ENCODE data around the gene MFSD2A. TPM values are rescaled to one million over a fixed set of nuclear protein-coding genes. Genes with fewer than 3 reads are reported as not detected.

MFSD2A gene
- total RNA-seq, 1 experiment from 2014 or later, result 2.2 TPM

DNA sequence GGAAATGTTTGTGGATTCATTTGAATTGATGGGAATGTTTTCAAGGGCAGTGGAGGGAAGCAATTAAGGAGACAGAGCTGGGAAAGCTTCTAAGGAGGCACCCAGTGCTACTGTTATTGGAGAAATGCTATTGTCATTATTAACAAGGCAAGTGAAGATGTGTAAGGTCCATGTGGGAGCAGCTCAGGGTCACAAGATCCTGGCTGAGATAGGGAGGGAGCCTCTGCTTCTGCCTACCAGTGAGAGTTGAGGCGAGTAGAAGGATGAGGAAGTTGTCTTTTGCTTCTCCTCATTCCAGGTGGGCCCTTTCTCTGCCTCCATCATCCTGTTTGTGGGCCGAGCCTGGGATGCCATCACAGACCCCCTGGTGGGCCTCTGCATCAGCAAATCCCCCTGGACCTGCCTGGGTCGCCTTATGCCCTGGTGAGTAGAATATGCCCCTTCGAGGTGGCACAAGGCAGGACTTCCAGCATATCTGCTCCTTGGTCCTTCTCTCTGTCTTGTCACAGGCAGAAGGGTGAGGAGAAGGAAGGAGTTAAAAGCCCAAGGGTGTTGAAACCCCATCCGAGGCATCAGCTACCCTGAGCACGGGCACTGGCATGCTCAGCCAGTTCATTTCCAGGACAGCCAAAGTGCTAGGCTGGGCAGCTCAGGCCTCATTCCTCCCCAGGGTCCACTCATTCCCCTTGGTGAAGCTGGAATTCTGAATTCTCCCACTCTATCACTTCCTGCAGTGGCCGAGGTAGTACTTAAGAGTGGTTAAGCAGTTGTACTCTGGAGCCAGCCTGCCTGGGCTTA, 3.7 kb downstream of the MFSD2A start:
- Mint-ChIP-seq H3K4me1 (ENCODE audit: low read depth, unreplicated experiment) (no peaks in the 10 kb centered on the region), H3K36me3 (ENCODE audit: insufficient read depth, unreplicated experiment) (no peaks in the 10 kb centered on the region), H3K9me3 (ENCODE audit: unreplicated experiment) (no peaks in the 10 kb centered on the region), H3K27me3 (ENCODE audit: insufficient read depth, unreplicated experiment) (no peaks in the 10 kb centered on the region), H3K4me3 (ENCODE audit: unreplicated experiment) (no peak overlapping the region), H3K27ac (ENCODE audit: unreplicated experiment) (no peak overlapping the region)
- no peak overlapping the region for H3K4me3 ChIP-seq (ENCODE audit: low read depth, low read length)
- no peaks in the 10 kb centered on the region for H3K27me3 ChIP-seq (replicated peaks; ENCODE audit: control insufficient read depth, insufficient read depth, low read length)
- TF ChIP-seq, protein P1, sequence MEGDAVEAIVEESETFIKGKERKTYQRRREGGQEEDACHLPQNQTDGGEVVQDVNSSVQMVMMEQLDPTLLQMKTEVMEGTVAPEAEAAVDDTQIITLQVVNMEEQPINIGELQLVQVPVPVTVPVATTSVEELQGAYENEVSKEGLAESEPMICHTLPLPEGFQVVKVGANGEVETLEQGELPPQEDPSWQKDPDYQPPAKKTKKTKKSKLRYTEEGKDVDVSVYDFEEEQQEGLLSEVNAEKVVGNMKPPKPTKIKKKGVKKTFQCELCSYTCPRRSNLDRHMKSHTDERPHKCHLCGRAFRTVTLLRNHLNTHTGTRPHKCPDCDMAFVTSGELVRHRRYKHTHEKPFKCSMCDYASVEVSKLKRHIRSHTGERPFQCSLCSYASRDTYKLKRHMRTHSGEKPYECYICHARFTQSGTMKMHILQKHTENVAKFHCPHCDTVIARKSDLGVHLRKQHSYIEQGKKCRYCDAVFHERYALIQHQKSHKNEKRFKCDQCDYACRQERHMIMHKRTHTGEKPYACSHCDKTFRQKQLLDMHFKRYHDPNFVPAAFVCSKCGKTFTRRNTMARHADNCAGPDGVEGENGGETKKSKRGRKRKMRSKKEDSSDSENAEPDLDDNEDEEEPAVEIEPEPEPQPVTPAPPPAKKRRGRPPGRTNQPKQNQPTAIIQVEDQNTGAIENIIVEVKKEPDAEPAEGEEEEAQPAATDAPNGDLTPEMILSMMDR (IDR thresholded peaks at IDR 0.05; ENCODE audit: insufficient read depth in 1 of 2, low read depth in 1 of 2, low read length in 1 of 2, severe bottlenecking in 1 of 2, unreplicated experiment in 1 of 2), result no peak
- POLR2A ChIA-PET, result no interaction called here
- H3K36me3 ChIP-seq (ENCODE audit: control insufficient read depth, insufficient read depth, low read length), result no peaks in the 10 kb centered on the region
- H3K4me1 ChIP-seq, result no peaks in the 10 kb centered on the region
- intact Hi-C loops (cut with micrococcal nuclease; ENCODE audit: unreplicated experiment), result no loop called here
- H3K9me3 ChIP-seq, result no peaks in the 10 kb centered on the region
- DNase-seq, result no peak
- CTCF ChIA-PET, result no interaction called here
- BruUV-seq (replicated peaks), result no TSS peak

DNA sequence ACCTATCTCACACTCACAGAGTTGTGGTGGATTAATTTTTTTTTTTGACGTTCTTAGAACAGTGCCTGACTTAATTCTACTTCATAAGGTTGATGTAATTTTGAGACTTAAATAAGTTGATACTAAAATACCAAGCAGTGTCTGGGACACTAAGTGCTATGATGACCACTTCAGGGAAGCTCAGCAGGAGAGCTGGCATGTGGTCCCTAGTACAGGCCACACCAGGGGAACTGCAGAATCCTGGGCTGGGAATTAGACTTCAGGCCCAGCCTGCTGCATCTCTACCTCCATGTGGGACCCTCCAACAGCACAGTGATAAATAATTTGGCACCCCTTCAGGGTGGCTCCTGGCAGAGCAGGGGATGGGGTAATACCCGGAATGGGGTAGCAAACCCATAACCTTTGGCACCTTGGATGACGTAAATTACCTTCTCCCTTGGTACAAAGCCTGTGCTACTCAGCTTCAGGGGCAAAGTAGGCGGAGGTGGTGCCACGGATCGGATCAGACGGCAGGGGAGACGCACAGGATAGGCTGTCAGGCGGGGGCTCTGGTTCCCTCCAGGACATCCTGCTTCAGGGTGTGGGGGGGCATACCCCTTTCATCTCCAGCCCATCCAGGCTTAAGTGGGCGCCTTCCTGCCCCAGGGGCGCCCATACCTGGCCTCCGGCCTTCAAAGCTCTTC, 4.8 kb downstream of the MFSD2A start:
- no peaks in the 10 kb centered on the region for H3K27me3 ChIP-seq (replicated peaks; ENCODE audit: control insufficient read depth, insufficient read depth, low read length)
- H3K36me3 ChIP-seq (ENCODE audit: control insufficient read depth, insufficient read depth, low read length), result no peaks in the 10 kb centered on the region
- Mint-ChIP-seq H3K4me3 (ENCODE audit: unreplicated experiment) (no peak overlapping the region), H3K4me1 (ENCODE audit: low read depth, unreplicated experiment) (no peaks in the 10 kb centered on the region), H3K9me3 (ENCODE audit: unreplicated experiment) (no peaks in the 10 kb centered on the region), H3K27me3 (ENCODE audit: insufficient read depth, unreplicated experiment) (no peaks in the 10 kb centered on the region), H3K27ac (ENCODE audit: unreplicated experiment) (no peak overlapping the region), H3K36me3 (ENCODE audit: insufficient read depth, unreplicated experiment) (no peaks in the 10 kb centered on the region)
- ChIA-PET CTCF (no interaction called here), POLR2A (no interaction called here)
- no peak overlapping the region for H3K4me3 ChIP-seq (ENCODE audit: low read depth, low read length)
- H3K9me3 ChIP-seq, result no peaks in the 10 kb centered on the region
- no TSS peak for BruUV-seq (replicated peaks)
- no peaks in the 10 kb centered on the region for H3K4me1 ChIP-seq
- TF ChIP-seq, protein P1 (IDR thresholded peaks at IDR 0.05; ENCODE audit: insufficient read depth in 1 of 2, low read depth in 1 of 2, low read length in 1 of 2, severe bottlenecking in 1 of 2, unreplicated experiment in 1 of 2), result no peak
- intact Hi-C loops (cut with micrococcal nuclease; ENCODE audit: unreplicated experiment), result no loop called here
- DNase-seq, result no peak

DNA sequence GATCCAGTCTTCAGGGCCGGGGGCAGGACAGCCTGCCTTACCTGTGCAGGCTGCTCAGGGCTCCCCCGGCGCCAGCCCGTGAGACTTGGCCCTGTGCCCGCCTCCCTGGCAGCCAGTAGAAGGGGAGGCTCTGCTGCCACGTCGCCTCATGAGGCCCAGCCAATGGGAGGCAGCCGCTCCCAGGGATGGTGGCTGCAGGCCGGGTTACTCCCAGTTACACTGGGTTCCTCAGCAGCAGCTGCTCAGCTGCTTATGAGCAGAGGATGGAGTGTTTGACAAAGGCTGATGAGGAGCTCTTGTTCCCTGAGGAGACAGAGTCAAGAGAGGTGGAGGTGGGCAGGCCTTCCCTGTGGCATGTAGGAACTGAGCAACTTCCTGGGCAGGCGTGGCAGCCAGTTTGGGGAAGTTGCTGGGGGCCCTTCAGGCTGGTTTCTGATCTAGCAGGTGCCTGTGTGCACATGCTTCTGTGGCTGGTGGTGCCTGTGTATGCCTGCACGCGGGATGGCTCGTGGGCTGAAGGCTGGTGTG, 5.5 kb downstream of the MFSD2A start:
- no peaks in the 10 kb centered on the region for H3K9me3 ChIP-seq
- Mint-ChIP-seq H3K27me3 (ENCODE audit: insufficient read depth, unreplicated experiment) (no peaks in the 10 kb centered on the region), H3K36me3 (ENCODE audit: insufficient read depth, unreplicated experiment) (no peaks in the 10 kb centered on the region), H3K9me3 (ENCODE audit: unreplicated experiment) (no peaks in the 10 kb centered on the region), H3K4me1 (ENCODE audit: low read depth, unreplicated experiment) (no peaks in the 10 kb centered on the region), H3K27ac (ENCODE audit: unreplicated experiment) (no peak overlapping the region), H3K4me3 (ENCODE audit: unreplicated experiment) (no peak overlapping the region)
- H3K4me1 ChIP-seq, result no peaks in the 10 kb centered on the region
- BruUV-seq (replicated peaks), result no TSS peak
- no peak for DNase-seq
- H3K4me3 ChIP-seq (ENCODE audit: low read depth, low read length), result no peak overlapping the region
- no peaks in the 10 kb centered on the region for H3K36me3 ChIP-seq (ENCODE audit: control insufficient read depth, insufficient read depth, low read length)
- H3K27me3 ChIP-seq (replicated peaks; ENCODE audit: control insufficient read depth, insufficient read depth, low read length), result no peaks in the 10 kb centered on the region
- intact Hi-C loops (cut with micrococcal nuclease; ENCODE audit: unreplicated experiment), result no loop called here
- TF ChIP-seq, protein P1 (IDR thresholded peaks at IDR 0.05; ENCODE audit: insufficient read depth in 1 of 2, low read depth in 1 of 2, low read length in 1 of 2, severe bottlenecking in 1 of 2, unreplicated experiment in 1 of 2), result no peak
- POLR2A ChIA-PET, result no interaction called here
- CTCF ChIA-PET, result no interaction called here
